K562 (cell line): ENCODE measurements around the gene PLCB1. TPM values are rescaled to one million over a fixed set of nuclear protein-coding genes. Genes with fewer than 3 reads are reported as not detected.

ENCODE experiments used
- ATAC-seq: fragments of 200-7000 bp; cut with Tn5 transposase; 3 replicates; pipeline ENCODE4 v1.9.1; 2020; ENCODE audit warnings: moderate library complexity
- BruUV-seq: library from RNA; stranded (reverse); fragments of 400-500 nt; replicated peaks from 2 replicates; lab custom pipeline; 2021; lab: Mats Ljungman, UMichigan
- CTCF ChIA-PET: fragments of 300-600 bp; formaldehyde crosslinking; extraction: SDS; loops from one replicate; lab custom pipeline; 2021; ENCODE audit warnings: low intra/inter-chr PET ratio; lab: Yijun Ruan, JAX
- POLR2A ChIA-PET: fragments of 300-600, 350-650 bp; sonication (Branson Sonifier 250); formaldehyde crosslinking; extraction: SDS; loops from one replicate; lab custom pipeline; 2021; ENCODE audit warnings: antibody characterized with exemption, inconsistent platforms; lab: Yijun Ruan, JAX
- DNase-seq, 4 experiments: peaks; one replicate each; pipeline versions ENCODE4 v3.0.0 to v3.0.0-alpha.2; 2011 to 2018; ENCODE audit warnings: low spot score in 3 of 4, mixed read lengths in 3 of 4; ENCODE audit errors: extremely low read depth in 1 of 4
- FAIRE-seq: peaks from 2 replicates; lab custom pipeline; 2011; peaks lifted over from hg19 to GRCh38; lab: Jason Lieb, UNC
- H2AFZ ChIP-seq: 2 replicates; pipeline ENCODE4 v1.6.0; 2011; ENCODE audit warnings: low read depth, low read length, control low read depth, inconsistent platforms
- H3K27ac ChIP-seq: fragments of 200-600 bp; 3 replicates; pipeline ENCODE4 v1.8.0; 2011; ENCODE audit warnings: low read depth, mild to moderate bottlenecking, control low read depth, inconsistent platforms, low read length, moderate library complexity, mixed read lengths; ENCODE audit errors: extremely low read depth
- H3K27me3 ChIP-seq, 2 experiments: fragments of 300-600 bp in 1 of 2; 2 replicates in 1 of 2; 3 replicates in 1 of 2; pipeline versions ENCODE4 v1.6.0 to v1.8.0; 2011; ENCODE audit warnings: inconsistent platforms in 2 of 2, low read length in 2 of 2, mild to moderate bottlenecking in 1 of 2, mixed read lengths in 1 of 2, moderate library complexity in 1 of 2; ENCODE audit not compliant: control insufficient read depth in 2 of 2, insufficient read depth in 2 of 2
- H3K36me3 ChIP-seq: fragments of 300-600 bp; 3 replicates; pipeline ENCODE4 v1.8.0; 2011; ENCODE audit warnings: mild to moderate bottlenecking, low read length, inconsistent platforms; ENCODE audit not compliant: control insufficient read depth, insufficient read depth
- H3K4me1 ChIP-seq, 2 experiments: fragments of 200-600 bp in 1 of 2; replicated peaks in 1 of 2; 2 replicates in 1 of 2; 3 replicates in 1 of 2; pipeline versions ENCODE4 v1.5.1 to v1.8.0; 2011; ENCODE audit warnings: inconsistent platforms in 2 of 2, low read length in 2 of 2, mild to moderate bottlenecking in 1 of 2, mixed read lengths in 1 of 2, moderate library complexity in 1 of 2; ENCODE audit not compliant: control insufficient read depth in 2 of 2, insufficient read depth in 2 of 2
- H3K4me2 ChIP-seq: 2 replicates; pipeline ENCODE4 v1.6.1; 2011; ENCODE audit warnings: low read length, control low read depth, inconsistent platforms, mixed read lengths; ENCODE audit not compliant: insufficient read depth
- H3K4me3 ChIP-seq: fragments of 200-600 bp; sonication (generic), shearing (Covaris generic); 2 replicates; pipeline ENCODE4 v1.5.1; 2016; ENCODE audit warnings: control low read depth, inconsistent platforms
- H3K79me2 ChIP-seq: fragments of 200-600 bp; 3 replicates; pipeline ENCODE4 v1.8.0; 2011; ENCODE audit warnings: low read length, inconsistent platforms; ENCODE audit not compliant: control insufficient read depth, insufficient read depth
- H3K9ac ChIP-seq, 2 experiments: 2 replicates each; pipeline versions ENCODE4 v1.6.0 to v1.6.1; 2011; ENCODE audit warnings: low read depth in 2 of 2, low read length in 2 of 2, control low read depth in 1 of 2, inconsistent platforms in 1 of 2, mild to moderate bottlenecking in 1 of 2, mixed read lengths in 1 of 2; ENCODE audit not compliant: insufficient read depth in 1 of 2
- H3K9me1 ChIP-seq: one replicate; pipeline ENCODE4 v1.6.0; 2011; ENCODE audit warnings: inconsistent platforms, mild to moderate bottlenecking, low read length, moderate library complexity; ENCODE audit not compliant: control insufficient read depth, insufficient read depth
- H3K9me3 ChIP-seq: replicated peaks from 2 replicates; pipeline ENCODE4 v1.5.1; 2011; ENCODE audit warnings: low read depth, low read length, inconsistent platforms; ENCODE audit not compliant: control insufficient read depth, insufficient read depth
- H4K20me1 ChIP-seq: replicated peaks from 2 replicates; pipeline ENCODE4 v1.6.1; 2011; ENCODE audit warnings: low read length, inconsistent platforms, mixed read lengths; ENCODE audit not compliant: control insufficient read depth, insufficient read depth
- ASH1L ChIP-seq: fragments of 450-650 bp; IDR thresholded peaks from 2 replicates; pipeline ENCODE4 v1.6.1; 2018; ENCODE audit warnings: borderline replicate concordance, mild to moderate bottlenecking, low read depth; ENCODE audit not compliant: partially characterized antibody
- ATF2 ChIP-seq: sonication (generic); formaldehyde crosslinking; IDR thresholded peaks from 2 replicates; pipeline ENCODE4 v1.8.1; 2022; ENCODE audit warnings: missing genetic modification reagents
- BRF1 ChIP-seq: IDR thresholded peaks from 3 replicates; pipeline ENCODE4 v1.6.1; 2011; ENCODE audit warnings: borderline replicate concordance, mild to moderate bottlenecking; ENCODE audit not compliant: insufficient read length; ENCODE audit errors: extremely low read depth
- CAMTA2 ChIP-seq: fragments of 250-450 bp; sonication (Bioruptor Pico); conservative IDR thresholded peaks from 2 replicates; pipeline ENCODE4 v1.5.1; 2022
- ETV6 ChIP-seq, 3 experiments: fragments of 150-350 bp in 1 of 3; sonication (generic) in 1 of 3; formaldehyde crosslinking in 1 of 3; IDR thresholded peaks; 2 replicates each; pipeline versions ENCODE4 v1.6.1 to v1.8.0; 2014 to 2022; ENCODE audit warnings: borderline replicate concordance in 2 of 3, low read depth in 2 of 3, antibody characterized with exemption in 1 of 3, low read length in 1 of 3, mild to moderate bottlenecking in 1 of 3, missing genetic modification reagents in 1 of 3
- FOXK1 ChIP-seq: sonication (generic); formaldehyde crosslinking; IDR thresholded peaks from 2 replicates; pipeline ENCODE4 v1.8.0; 2022; ENCODE audit warnings: missing genetic modification reagents, mild to moderate bottlenecking, borderline replicate concordance
- HMGXB4 ChIP-seq: sonication (generic); formaldehyde crosslinking; IDR thresholded peaks from 2 replicates; pipeline ENCODE4 v1.8.1; 2023; ENCODE audit warnings: mild to moderate bottlenecking, missing genetic modification reagents
- MCM2 ChIP-seq: fragments of 450-650 bp; IDR thresholded peaks from 2 replicates; pipeline ENCODE4 v1.6.1; 2017; ENCODE audit warnings: low read depth, mild to moderate bottlenecking
- TCFL5 ChIP-seq: fragments of 250-450 bp; sonication (Bioruptor Pico); conservative IDR thresholded peaks from 2 replicates; pipeline ENCODE4 v1.6.1; 2021; ENCODE audit warnings: mild to moderate bottlenecking, moderate library complexity, matching md5 sums
- ZNF717 ChIP-seq: fragments of 250-450 bp; sonication (Bioruptor Pico); IDR thresholded peaks from 2 replicates; pipeline ENCODE4 v1.5.0; 2021
- ZNF785 ChIP-seq: fragments of 250-450 bp; sonication (Bioruptor Pico); IDR thresholded peaks from 2 replicates; pipeline ENCODE4 v1.4.0; 2020; ENCODE audit warnings: mild to moderate bottlenecking
- WGBS: fragments of 100-300 bp; shearing (Covaris generic); methylation state at CpG from one replicate; pipeline ENCODE4 v1.1.6; 2016; ENCODE audit warnings: low coverage, mixed read lengths; ENCODE audit not compliant: insufficient coverage; ENCODE audit errors: missing lambda C conversion rate; 5-methylcytosine and 5-hydroxymethylcytosine counted together
- in situ Hi-C: fragments of 300-500 bp; cut with MboI; formaldehyde crosslinking; loops from 4 replicates; pipeline ENCODE4 v1.15.0; 2018; ENCODE audit warnings: inconsistent platforms, mixed read lengths
- intact Hi-C: fragments of 100-400 bp; cut with micrococcal nuclease; formaldehyde crosslinking; loops from 2 replicates; pipeline ENCODE4 v1.14.2; 2022
- polyA plus RNA-seq, 8 experiments: library from polyadenylated mRNA; depleted of rRNA in 4 of 8; stranded (reverse) in 5 of 8; unstranded in 3 of 8; fragments of >200 nt; fragmentation: Nextera tagmentation in 2 of 8; fragmentation: Illumina TruSeq in 1 of 8; extraction: Ambion mirVana in 2 of 8; extraction: Trizol in 1 of 8; gene quantifications; 2 replicates each; pipeline versions ENCODE4 v1.2.1 to v1.2.3, GENCODE V29; 2011 to 2014; ENCODE audit warnings: inconsistent platforms in 1 of 8, missing spikeins in 1 of 8
- total RNA-seq, 7 experiments: library from RNA; depleted of rRNA in 6 of 7; stranded (reverse); fragments of >200 nt in 6 of 7; fragmentation: Illumina TruSeq in 2 of 7; extraction: Trizol in 2 of 7; gene quantifications; 2 replicates each; pipeline versions ENCODE4 v1.2.1 to v1.2.3, GENCODE V29; 2011 to 2021; ENCODE audit warnings: low replicate concordance in 1 of 7

PLCB1 gene
- total and polyA plus RNA-seq, 9 of the 15 experiments (the other 6 are each of a cell fraction or from before 2014, with no cell fraction given) = 0.34 to 3.1 (median 1.3) TPM

GRCh38 chr20:8587251-8587650 is 455.2 kb downstream of the PLCB1 start:
- Histone ChIP-seq H3K9me1 (no peaks in the 10 kb centered on the region), H3K4me3 (no peak overlapping the region), H4K20me1 (no peaks in the 10 kb centered on the region), H3K4me2 (no peak overlapping the region), H3K9ac (no peak overlapping the region), H2AFZ (no peak overlapping the region), H3K36me3 (no peaks in the 10 kb centered on the region), H3K9me3 (no peaks in the 10 kb centered on the region), H3K4me1 (no peaks in the 10 kb centered on the region), H3K27ac (no peak overlapping the region), H3K79me2 (no peaks in the 10 kb centered on the region), H3K27me3 (no peaks in the 10 kb centered on the region)
- in situ Hi-C loops (no loop called here), intact Hi-C loops (no loop called here)
- TF ChIP-seq ETV6 (IDR thresholded peaks at IDR 0.05; ENCODE audit: borderline replicate concordance in 1 of 2, low read depth in 2 of 2, low read length in 1 of 2) = no peak
- no peak for TF ChIP-seq ETV6 (CRISPR knock-in tag; IDR thresholded peaks at IDR 0.05; ENCODE audit: borderline replicate concordance)
- TF ChIP-seq ASH1L = no peak
- no peak for TF ChIP-seq HMGXB4 (CRISPR knock-in tag)
- no peak for TF ChIP-seq ATF2 (CRISPR knock-in tag)
- TF ChIP-seq TCFL5 (CRISPR knock-in tag) = no peak
- no peak for TF ChIP-seq FOXK1
- TF ChIP-seq BRF1 = no peak
- no peak for TF ChIP-seq ZNF785 (CRISPR knock-in tag)
- no peak for TF ChIP-seq CAMTA2 (CRISPR knock-in tag)
- TF ChIP-seq ZNF717 = no peak
- no peak for TF ChIP-seq MCM2
- ATAC-seq (no peak), DNase-seq (no peak), FAIRE-seq (no peak)
- WGBS = 0% methylated on average over 1 of the region's 1 CpG
- no TSS peak for BruUV-seq
- ChIA-PET POLR2A (interaction anchor here (1.1 kb wide), 1 partner anchor 41 kb away, joined by 3 read pairs; no protein-coding TSS in a partner anchor), CTCF (no interaction called here)
